Immature natural killer cell (primary cell): ENCODE results near the gene TCF7L2. TPM values are rescaled to one million over a fixed set of nuclear protein-coding genes. Genes with fewer than 3 reads are reported as not detected.

ENCODE experiments used
- DNase-seq, 3 donors: peaks; one replicate each; pipeline ENCODE4 v3.0.0; 2022; ENCODE audit warnings: mixed read lengths in 1 of 3
- H3K27ac Mint-ChIP-seq, 6 donors: one replicate each; pipeline ENCODE4 v1.8.0; 2020; ENCODE audit warnings: mixed read lengths in 6 of 6, mild to moderate bottlenecking in 5 of 6, inconsistent platforms in 4 of 6, moderate library complexity in 3 of 6
- H3K27me3 Mint-ChIP-seq, 3 donors: one replicate each; pipeline ENCODE4 v1.8.0; 2020 to 2021; ENCODE audit warnings: low read depth in 3 of 3, mild to moderate bottlenecking in 3 of 3, mixed read lengths in 3 of 3, moderate library complexity in 3 of 3, inconsistent platforms in 1 of 3
- H3K36me3 Mint-ChIP-seq, 3 donors: one replicate each; pipeline ENCODE4 v1.8.0; 2020; ENCODE audit warnings: mixed read lengths in 3 of 3, inconsistent platforms in 2 of 3, mild to moderate bottlenecking in 2 of 3
- H3K4me1 Mint-ChIP-seq, 2 donors: one replicate each; pipeline ENCODE4 v1.8.0; 2020; ENCODE audit warnings: inconsistent platforms in 2 of 2, mild to moderate bottlenecking in 2 of 2, mixed read lengths in 2 of 2, moderate library complexity in 1 of 2
- H3K4me3 Mint-ChIP-seq, 5 donors: one replicate each; pipeline ENCODE4 v1.8.0; 2020; ENCODE audit warnings: mild to moderate bottlenecking in 5 of 5, mixed read lengths in 5 of 5, inconsistent platforms in 3 of 5, moderate library complexity in 3 of 5
- H3K9me3 Mint-ChIP-seq, 6 donors: one replicate each; pipeline ENCODE4 v1.8.0; 2020; ENCODE audit warnings: mild to moderate bottlenecking in 6 of 6, mixed read lengths in 6 of 6, inconsistent platforms in 4 of 6, moderate library complexity in 3 of 6
- polyA plus RNA-seq, 3 donors: library from polyadenylated mRNA; unstranded; fragments of 300-500 nt; fragmentation: Illumina TruSeq; gene quantifications; one replicate each; pipeline ENCODE4 v1.2.3, GENCODE V29; 2021

TCF7L2 gene
- polyA plus RNA-seq, 3 donors from 2014 or later = 0.83 to 1.8 TPM; not detected in 1

GRCh38 chr10:113030453-113030852 lies 80.4 kb downstream of the TCF7L2 start:
- H3K36me3 Mint-ChIP-seq = no peaks in the 10 kb centered on the region
- H3K4me3 Mint-ChIP-seq = no peak overlapping the region
- no peak overlapping the region for H3K27ac Mint-ChIP-seq
- no peaks in the 10 kb centered on the region for H3K9me3 Mint-ChIP-seq
- H3K4me1 Mint-ChIP-seq = peaks cover 9 to 11% of the 10 kb centered on the region in 2 donors
- peaks cover 0 to 2% (median 2%) of the 10 kb centered on the region in 3 donors for H3K27me3 Mint-ChIP-seq
- DNase-seq = no peak

GRCh38 chr10:113031147-113031546 lies 81.1 kb downstream of the TCF7L2 start:
- H3K9me3 Mint-ChIP-seq = no peaks in the 10 kb centered on the region
- DNase-seq = no peak
- peaks cover 9 to 11% of the 10 kb centered on the region in 2 donors for H3K4me1 Mint-ChIP-seq
- no peak overlapping the region for H3K27ac Mint-ChIP-seq
- H3K4me3 Mint-ChIP-seq = no peak overlapping the region
- H3K36me3 Mint-ChIP-seq = no peaks in the 10 kb centered on the region
- H3K27me3 Mint-ChIP-seq = peaks cover 0 to 2% (median 2%) of the 10 kb centered on the region in 3 donors

GRCh38 chr10:113033991-113034390 lies 83.9 kb downstream of the TCF7L2 start:
- Mint-ChIP-seq H3K4me1 (no peaks in the 10 kb centered on the region), H3K27me3 (peaks cover 0 to 2% (median 2%) of the 10 kb centered on the region in 3 donors), H3K9me3 (no peaks in the 10 kb centered on the region), H3K27ac (no peak overlapping the region), H3K36me3 (no peaks in the 10 kb centered on the region), H3K4me3 (no peak overlapping the region)
- no peak for DNase-seq

- no peaks in the 10 kb centered on the region for H3K27me3 Mint-ChIP-seq
- no peak overlapping the region for H3K4me3 Mint-ChIP-seq
- H3K36me3 Mint-ChIP-seq = no peaks in the 10 kb centered on the region
- no peak for DNase-seq
- no peaks in the 10 kb centered on the region for H3K4me1 Mint-ChIP-seq
- H3K27ac Mint-ChIP-seq = no peak overlapping the region
- no peaks in the 10 kb centered on the region for H3K9me3 Mint-ChIP-seq
Measured at GRCh38 chr10:113035732-113036312, 85.8 kb downstream of the TCF7L2 start.

GRCh38 chr10:113036619-113037018 lies 86.6 kb downstream of the TCF7L2 start:
- no peaks in the 10 kb centered on the region for H3K9me3 Mint-ChIP-seq
- no peak for DNase-seq
- H3K4me3 Mint-ChIP-seq = no peak overlapping the region
- no peaks in the 10 kb centered on the region for H3K27me3 Mint-ChIP-seq
- no peaks in the 10 kb centered on the region for H3K36me3 Mint-ChIP-seq
- no peaks in the 10 kb centered on the region for H3K4me1 Mint-ChIP-seq
- no peak overlapping the region for H3K27ac Mint-ChIP-seq

GRCh38 chr10:113037218-113037617 lies 87.2 kb downstream of the TCF7L2 start:
- no peaks in the 10 kb centered on the region for H3K9me3 Mint-ChIP-seq
- no peak overlapping the region for H3K27ac Mint-ChIP-seq
- H3K4me1 Mint-ChIP-seq = no peaks in the 10 kb centered on the region
- DNase-seq = no peak
- H3K27me3 Mint-ChIP-seq = peaks cover 0 to under 1% (median 0%) of the 10 kb centered on the region in 3 donors
- H3K36me3 Mint-ChIP-seq = peaks cover 0 to under 1% (median under 1%) of the 10 kb centered on the region in 3 donors
- H3K4me3 Mint-ChIP-seq = no peak overlapping the region

GRCh38 chr10:113038183-113038582 lies 88.1 kb downstream of the TCF7L2 start:
- Mint-ChIP-seq H3K4me1 (no peaks in the 10 kb centered on the region), H3K27me3 (peaks cover 0 to 2% (median 0%) of the 10 kb centered on the region in 3 donors), H3K27ac (no peak overlapping the region), H3K4me3 (no peak overlapping the region), H3K9me3 (no peaks in the 10 kb centered on the region), H3K36me3 (peaks cover 0 to 8% (median 4%) of the 10 kb centered on the region in 3 donors)
- DNase-seq = no peak

- DNase-seq = no peak
- H3K4me1 Mint-ChIP-seq = no peaks in the 10 kb centered on the region
- H3K9me3 Mint-ChIP-seq = no peaks in the 10 kb centered on the region
- H3K27me3 Mint-ChIP-seq = peaks cover 0 to 2% (median 0%) of the 10 kb centered on the region in 3 donors
- peaks cover 0 to 9% (median 4%) of the 10 kb centered on the region in 3 donors for H3K36me3 Mint-ChIP-seq
- no peak overlapping the region for H3K4me3 Mint-ChIP-seq
- H3K27ac Mint-ChIP-seq = no peak overlapping the region
Measured at GRCh38 chr10:113038985-113039384, 88.9 kb downstream of the TCF7L2 start.

- H3K27ac Mint-ChIP-seq = no peak overlapping the region
- H3K9me3 Mint-ChIP-seq = no peaks in the 10 kb centered on the region
- peaks cover 0 to 3% (median 2%) of the 10 kb centered on the region in 3 donors for H3K27me3 Mint-ChIP-seq
- no peak for DNase-seq
- H3K4me3 Mint-ChIP-seq = no peak overlapping the region
- H3K36me3 Mint-ChIP-seq = peaks cover 0 to 9% (median 4%) of the 10 kb centered on the region in 3 donors
- H3K4me1 Mint-ChIP-seq = no peaks in the 10 kb centered on the region
Measured at GRCh38 chr10:113041324-113041723, 91.3 kb downstream of the TCF7L2 start.

GRCh38 chr10:113041841-113042750 lies 92.0 kb downstream of the TCF7L2 start:
- H3K36me3 Mint-ChIP-seq = peaks cover 0 to 9% (median 4%) of the 10 kb centered on the region in 3 donors
- no peaks in the 10 kb centered on the region for H3K4me1 Mint-ChIP-seq
- H3K27ac Mint-ChIP-seq = no peak overlapping the region
- no peak for DNase-seq
- H3K27me3 Mint-ChIP-seq = peaks cover 0 to 3% (median 2%) of the 10 kb centered on the region in 3 donors
- no peak overlapping the region for H3K4me3 Mint-ChIP-seq
- no peaks in the 10 kb centered on the region for H3K9me3 Mint-ChIP-seq

GRCh38 chr10:113042868-113043267 lies 92.8 kb downstream of the TCF7L2 start:
- no peak for DNase-seq
- no peak overlapping the region for H3K4me3 Mint-ChIP-seq
- peaks cover 0 to 3% (median 2%) of the 10 kb centered on the region in 3 donors for H3K27me3 Mint-ChIP-seq
- peaks cover 0 to 9% (median 4%) of the 10 kb centered on the region in 3 donors for H3K36me3 Mint-ChIP-seq
- no peak overlapping the region for H3K27ac Mint-ChIP-seq
- no peaks in the 10 kb centered on the region for H3K4me1 Mint-ChIP-seq
- no peaks in the 10 kb centered on the region for H3K9me3 Mint-ChIP-seq

GRCh38 chr10:113044016-113044755 lies 94.1 kb downstream of the TCF7L2 start:
- H3K4me3 Mint-ChIP-seq = no peak overlapping the region
- peaks cover 0 to 9% (median 5%) of the 10 kb centered on the region in 3 donors for H3K36me3 Mint-ChIP-seq
- H3K27me3 Mint-ChIP-seq = peaks cover 0 to 3% (median 2%) of the 10 kb centered on the region in 3 donors
- no peaks in the 10 kb centered on the region for H3K4me1 Mint-ChIP-seq
- no peak for DNase-seq
- no peak overlapping the region for H3K27ac Mint-ChIP-seq
- no peaks in the 10 kb centered on the region for H3K9me3 Mint-ChIP-seq

- Mint-ChIP-seq H3K4me3 (no peak overlapping the region), H3K36me3 (peaks cover 0 to 9% (median 8%) of the 10 kb centered on the region in 3 donors), H3K27ac (no peak overlapping the region), H3K9me3 (no peaks in the 10 kb centered on the region), H3K27me3 (peaks cover 0 to 3% (median 2%) of the 10 kb centered on the region in 3 donors), H3K4me1 (peaks cover 6% of the 10 kb centered on the region in 2 donors)
- no peak for DNase-seq
Measured at GRCh38 chr10:113045147-113046055, 95.4 kb downstream of the TCF7L2 start.
